HG03175 (cell line): ENCODE data around the gene CST9.

ENCODE experiments used
- ATAC-seq: cut with Tn5 transposase; IDR thresholded peaks from one replicate; pipeline ENCODE4 v1.9.1; 2021; ENCODE audit warnings: mild to moderate bottlenecking, moderate library complexity; ENCODE audit not compliant: unreplicated experiment

CST9 gene

DNA sequence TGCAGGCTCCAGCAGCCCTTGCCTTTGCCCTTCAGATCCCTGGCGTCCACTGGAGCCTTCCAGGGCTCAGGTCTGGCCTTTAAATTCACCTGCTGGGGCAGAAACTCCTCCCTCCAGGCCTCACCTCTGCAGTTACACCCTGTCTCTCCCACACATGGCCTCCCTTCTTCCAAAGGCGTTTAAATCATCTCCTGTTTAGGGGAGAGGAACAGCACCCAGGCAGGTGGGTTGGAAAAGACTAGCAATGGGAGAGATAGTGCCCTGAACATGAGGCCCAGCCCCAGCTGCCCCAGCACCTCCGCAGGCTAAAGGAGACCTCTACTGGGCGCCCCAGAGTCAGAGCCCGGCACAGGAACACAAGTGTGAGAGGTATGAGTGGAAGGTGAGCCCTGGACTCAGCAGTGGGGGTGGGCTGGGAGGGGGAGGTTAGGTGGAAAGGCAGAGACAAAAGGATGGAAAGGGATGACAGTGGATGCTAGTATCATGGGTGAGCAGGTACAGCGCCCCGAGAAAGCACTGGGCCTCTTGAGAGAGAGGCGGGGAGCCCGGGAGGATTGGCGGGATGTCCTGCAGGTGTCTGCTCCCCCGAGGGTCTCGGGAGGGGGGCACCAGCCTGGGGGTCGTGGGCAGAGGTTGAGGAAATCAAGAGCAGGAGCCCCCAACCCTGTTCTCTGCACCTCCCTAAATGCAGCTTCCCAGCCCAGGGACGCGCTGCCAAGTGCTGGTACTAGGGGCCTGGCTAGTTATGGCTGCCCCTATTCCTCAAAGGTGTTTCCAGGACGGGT, at the start of gene CST9:
TSS of gene CST9 (minus strand) at position 51 of the 785 bp plus-strand sequence. CDS start 53 bp downstream, outside the sequence.
- no peak for ATAC-seq

GRCh38 chr20:23654717-23655116, 49.0 kb upstream of the CST9 start:
- ATAC-seq: no peak

DNA sequence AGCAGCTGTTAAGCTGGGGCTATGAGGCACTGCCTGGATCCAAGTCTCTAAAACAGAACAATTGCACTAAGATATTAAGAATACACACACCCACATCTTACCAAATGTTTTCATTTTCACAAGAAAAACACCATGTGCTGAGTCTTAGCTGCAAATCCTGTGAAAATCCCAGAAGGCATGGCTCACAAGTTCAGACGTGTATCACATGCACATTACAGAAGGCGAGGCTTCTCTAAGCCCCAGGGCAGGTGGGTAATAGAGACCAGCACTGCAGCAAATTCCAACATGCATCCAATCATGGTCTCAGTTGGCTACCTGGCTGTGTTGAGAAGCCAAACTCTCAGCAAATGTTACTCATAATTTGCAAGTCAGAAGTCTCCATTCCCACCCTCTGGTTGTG, 48.3 kb upstream of the CST9 start:
- ATAC-seq: no peak

DNA sequence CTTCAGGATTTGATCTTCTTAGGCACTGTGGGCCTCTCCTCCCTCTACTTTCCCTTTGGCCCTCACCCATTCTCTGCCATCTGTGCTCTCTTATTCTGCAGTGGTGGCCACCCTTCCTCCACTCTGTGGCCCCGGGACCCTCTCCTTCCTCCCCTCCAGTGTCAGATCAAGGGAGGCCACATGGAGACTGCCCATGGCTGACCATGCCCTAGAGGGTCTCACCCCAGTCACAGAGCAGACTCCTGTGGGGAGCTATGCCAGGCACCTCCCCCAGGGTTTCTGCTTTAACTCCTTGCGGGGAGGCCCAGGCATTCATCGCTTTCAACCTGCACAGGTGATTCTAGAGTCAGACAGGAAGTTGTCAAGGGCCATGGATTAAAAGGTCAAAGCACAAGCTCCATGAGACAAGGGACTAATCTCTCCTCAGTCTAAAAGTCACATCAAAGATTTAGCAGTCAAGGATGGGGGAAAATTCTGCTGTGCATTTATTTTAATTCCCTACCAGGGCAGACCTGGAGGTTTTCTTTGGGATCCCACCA, 47.8 kb upstream of the CST9 start:
- no peak for ATAC-seq

- ATAC-seq: no peak
Measured at GRCh38 chr20:23652926-23653325, 47.2 kb upstream of the CST9 start.

GRCh38 chr20:23652371-23652770, 46.7 kb upstream of the CST9 start:
- no peak for ATAC-seq

DNA sequence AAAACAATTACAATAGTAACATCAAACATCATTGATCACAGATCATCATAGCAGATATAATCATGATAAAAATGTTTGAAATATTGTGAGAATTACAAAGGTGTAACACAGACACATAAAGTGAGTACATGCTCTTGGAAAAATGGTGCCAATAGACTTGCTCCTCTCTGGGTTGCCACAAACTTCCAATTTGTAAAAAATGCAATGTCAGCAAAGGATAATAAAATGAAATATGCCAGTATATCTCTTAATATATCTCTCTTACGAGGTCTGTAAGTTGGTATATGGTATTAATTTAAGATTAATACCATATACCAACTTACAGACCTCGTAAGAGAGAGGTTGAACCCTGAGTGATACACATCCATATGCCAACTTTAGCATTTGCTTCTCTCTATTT, 45.4 kb upstream of the CST9 start:
- no peak for ATAC-seq

GRCh38 chr20:23649830-23650417, 44.2 kb upstream of the CST9 start:
- ATAC-seq: no peak

DNA sequence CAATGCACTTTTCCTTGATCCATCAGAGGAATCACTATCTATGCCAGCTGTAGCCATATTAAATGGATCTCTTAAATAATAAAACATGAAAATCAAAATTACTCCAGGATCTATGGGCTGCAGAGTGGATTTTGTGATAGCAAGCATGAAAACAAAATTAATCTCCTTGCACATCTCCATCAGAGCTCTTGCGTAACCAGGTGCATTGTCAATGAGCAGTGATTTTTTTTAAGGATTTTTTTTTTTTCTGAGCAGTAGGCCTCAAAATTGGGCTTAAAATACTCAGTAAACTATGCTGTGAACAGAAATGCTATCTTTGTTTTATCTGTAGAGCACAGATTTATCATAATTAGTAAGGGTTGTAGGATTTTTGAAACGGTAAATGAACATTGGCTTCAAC, 43.5 kb upstream of the CST9 start:
- ATAC-seq: no peak

GRCh38 chr20:23647346-23647745, 41.6 kb upstream of the CST9 start:
- no peak for ATAC-seq

DNA sequence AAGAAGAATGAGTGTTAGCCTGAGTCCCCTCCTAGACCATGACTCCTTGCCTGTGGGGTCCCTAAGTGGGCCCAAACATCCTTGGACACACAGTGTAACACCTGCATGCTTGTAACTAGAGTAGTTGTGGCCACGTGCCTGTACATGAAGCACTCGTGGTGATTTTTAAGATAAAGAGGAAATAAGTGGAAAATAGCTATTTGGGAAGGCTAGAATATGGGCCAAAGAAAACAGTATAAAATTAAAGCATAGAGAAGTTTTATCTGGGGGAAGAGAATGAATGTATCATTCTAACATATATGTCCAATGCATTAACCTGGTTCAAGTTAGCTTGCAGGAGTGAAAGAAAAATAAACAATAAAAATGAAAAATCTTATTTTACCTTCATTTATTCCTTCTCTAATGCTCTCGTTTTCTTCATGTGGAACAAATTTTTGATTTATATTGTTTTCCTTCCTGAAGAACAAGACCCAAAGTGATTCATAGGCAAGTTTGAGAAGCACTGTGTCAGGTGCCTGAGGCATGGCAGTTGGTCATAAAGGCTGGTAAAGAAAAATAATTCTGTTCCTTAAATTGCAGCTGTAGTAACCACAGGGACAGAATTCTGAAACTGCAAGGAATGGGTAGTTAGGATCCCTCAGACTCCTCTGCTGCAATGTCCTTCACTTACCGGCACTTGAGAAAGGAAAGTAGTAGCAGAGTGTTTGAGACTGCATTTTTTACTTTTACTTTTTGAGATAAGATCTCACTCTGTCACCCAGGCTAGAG, 40.6 kb upstream of the CST9 start:
- ATAC-seq: no peak

DNA sequence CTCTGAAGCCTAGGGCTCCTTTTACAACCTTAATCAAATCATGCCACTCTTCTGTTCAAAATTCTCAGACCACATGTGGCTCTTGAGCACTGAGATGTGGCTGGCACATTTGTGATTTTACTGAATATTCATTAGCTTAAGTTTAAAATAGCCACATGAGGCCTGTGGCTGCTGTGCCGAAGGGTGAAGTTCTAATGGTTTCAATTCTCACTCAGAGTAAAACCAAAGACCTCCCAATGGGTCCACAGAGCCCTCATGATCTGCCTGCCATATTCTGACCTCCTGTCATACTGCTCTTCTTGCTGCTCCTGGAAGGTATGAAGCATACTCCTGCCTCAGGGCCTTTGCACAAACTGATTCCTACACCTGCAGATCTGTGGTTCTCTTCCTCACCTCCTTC, 39.9 kb upstream of the CST9 start:
- ATAC-seq: peak; percentile 55

DNA sequence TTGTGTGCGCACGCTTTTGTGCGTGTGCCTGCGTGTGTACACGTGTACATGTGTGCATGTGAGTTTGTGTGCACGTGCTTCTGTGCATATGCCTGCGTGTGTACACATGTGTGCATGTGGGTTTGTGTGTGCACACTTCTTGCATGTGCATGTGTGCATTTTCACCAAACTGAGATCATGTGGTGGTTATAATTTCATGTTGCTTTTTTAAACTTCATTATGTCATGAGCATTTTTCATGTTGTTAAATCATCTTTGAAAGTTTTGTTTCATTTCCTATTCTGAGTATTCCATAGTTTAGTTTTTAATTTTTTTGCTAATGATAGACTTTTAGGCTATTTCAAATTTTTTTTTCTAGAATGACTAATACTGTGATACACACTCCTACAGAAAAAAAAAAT, 38.4 kb upstream of the CST9 start:
- no peak for ATAC-seq

DNA sequence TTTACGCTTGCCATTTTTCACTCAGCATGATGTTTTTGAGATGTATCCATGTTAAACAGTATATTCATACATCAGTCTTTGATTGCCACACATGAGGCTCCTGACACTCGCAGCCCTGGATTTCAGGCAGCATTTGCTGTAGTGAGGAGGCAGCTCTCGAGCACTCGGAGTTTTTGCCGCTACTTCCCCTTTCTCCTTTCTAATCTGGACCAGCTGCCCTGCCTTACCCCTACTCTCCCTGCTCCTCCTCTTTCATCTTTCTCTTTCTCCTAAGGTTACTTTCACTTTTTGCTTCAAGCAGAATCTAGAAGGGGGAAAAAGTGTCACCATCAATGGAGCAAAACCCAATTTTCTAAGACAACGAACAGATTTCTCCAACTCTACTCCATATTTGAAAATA, 37.9 kb upstream of the CST9 start:
- ATAC-seq: no peak

GRCh38 chr20:23641936-23642751, 36.4 kb upstream of the CST9 start:
- ATAC-seq: no peak

- ATAC-seq: no peak
Measured at GRCh38 chr20:23640671-23641667, 35.3 kb upstream of the CST9 start.

DNA sequence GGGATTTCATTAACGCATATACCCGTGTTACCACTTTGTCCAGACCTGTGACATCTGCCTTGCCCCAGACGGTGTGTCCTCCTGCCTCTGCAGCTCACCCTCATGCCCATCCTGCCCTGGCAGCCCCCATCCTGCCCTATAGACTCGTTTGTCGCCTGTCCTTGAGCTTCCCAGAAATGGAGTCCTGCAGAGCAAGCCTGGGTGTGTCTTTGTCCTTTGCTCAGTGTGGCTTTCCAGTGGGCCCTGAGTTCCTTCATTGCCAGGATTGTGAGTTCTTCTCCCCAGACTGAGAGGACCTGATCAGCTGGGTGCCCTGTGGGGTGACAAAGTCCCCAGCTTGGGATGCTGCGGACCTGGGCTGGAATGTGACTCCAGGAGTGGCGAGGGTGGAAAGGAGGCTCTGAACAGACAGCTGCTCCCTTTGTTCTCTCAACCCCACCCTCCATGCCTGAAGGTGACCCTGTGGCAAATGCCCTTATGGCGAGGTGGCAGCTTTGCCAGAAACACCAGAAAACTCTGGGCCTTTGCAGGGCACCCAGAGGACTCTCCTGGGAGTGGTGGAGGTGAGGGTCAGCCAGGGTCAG, 34.4 kb upstream of the CST9 start:
- ATAC-seq: no peak

DNA sequence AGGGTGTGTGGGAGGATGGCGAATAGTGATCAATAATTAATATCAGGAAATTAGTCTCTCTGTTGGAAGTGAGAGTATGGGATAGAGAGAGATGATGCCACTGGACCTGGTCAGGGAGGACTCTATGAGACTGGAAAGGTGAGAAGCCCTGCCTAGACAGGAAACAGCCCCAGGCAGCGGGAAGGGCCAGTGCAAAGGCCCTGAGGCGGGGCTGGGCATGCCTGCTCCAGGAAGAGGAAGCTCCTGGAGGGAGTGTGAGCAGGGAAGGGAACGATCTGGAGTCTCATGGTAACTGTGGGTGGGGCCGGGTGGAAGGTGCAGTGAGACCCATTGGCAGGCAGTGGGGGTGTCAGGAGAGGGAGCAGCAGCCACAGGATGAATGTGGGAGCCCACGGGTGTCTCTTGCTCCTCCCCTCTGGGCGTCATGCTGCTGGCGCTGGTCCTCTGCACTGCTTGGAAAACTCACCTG, 33.8 kb upstream of the CST9 start:
- no peak for ATAC-seq

- ATAC-seq: no peak
Measured at GRCh38 chr20:23638309-23638708, 32.6 kb upstream of the CST9 start.
